H1 (cell line): ENCODE results near the gene ELOVL2.

Source experiments
- CEBPB ChIP-seq: IDR thresholded peaks from 2 replicates; pipeline ENCODE4 v1.6.1; 2012; ENCODE audit warnings: low read depth, low read length
- CTCF ChIP-seq, 3 experiments: IDR thresholded peaks; 1 replicate in 2 of 3; 2 replicates in 1 of 3; pipeline versions ENCODE4 v1.5.1 to v1.6.1; 2011; ENCODE audit warnings: low read length in 3 of 3, mild to moderate bottlenecking in 3 of 3, inconsistent platforms in 2 of 3, low read depth in 1 of 3, moderate library complexity in 1 of 3; ENCODE audit not compliant: insufficient read depth in 1 of 3; ENCODE audit errors: control extremely low read depth in 1 of 3
- EZH2 ChIP-seq: fragments of 200-600 bp; sonication (generic); IDR thresholded peaks from 2 replicates; pipeline ENCODE4 v1.7.1; 2012; ENCODE audit warnings: low read depth, mild to moderate bottlenecking, moderate library complexity, low read length, inconsistent platforms; ENCODE audit not compliant: severe bottlenecking
- FOSL1 ChIP-seq: IDR thresholded peaks from 2 replicates; pipeline ENCODE4 v1.6.1; 2011; ENCODE audit warnings: mild to moderate bottlenecking, low read depth, low read length, moderate library complexity; ENCODE audit not compliant: insufficient read depth
- JUN ChIP-seq: IDR thresholded peaks from 2 replicates; pipeline ENCODE4 v1.6.1; 2011; ENCODE audit warnings: low read depth, mild to moderate bottlenecking, improper control_type of control experiment, low read length
- KDM5A ChIP-seq: fragments of 200-600 bp; IDR thresholded peaks from 2 replicates; pipeline ENCODE4 v1.7.1; 2012; ENCODE audit warnings: mild to moderate bottlenecking, low read length, inconsistent platforms, mixed read lengths
- MAX ChIP-seq: IDR thresholded peaks from 2 replicates; pipeline ENCODE4 v1.6.1; 2012; ENCODE audit warnings: inconsistent platforms
- POLR2A ChIP-seq, 2 experiments: IDR thresholded peaks; 1 replicate in 1 of 2; 2 replicates in 1 of 2; pipeline ENCODE4 v1.6.1; 2011; ENCODE audit warnings: low read depth in 2 of 2, low read length in 2 of 2, mild to moderate bottlenecking in 2 of 2; ENCODE audit errors: control extremely low read depth in 1 of 2
- RBBP5 ChIP-seq: IDR thresholded peaks from 2 replicates; pipeline ENCODE4 v1.7.1; 2012; ENCODE audit warnings: low read depth, mild to moderate bottlenecking, inconsistent platforms, low read length, moderate library complexity, borderline replicate concordance
- RNF2 ChIP-seq: fragments of 200-900, 300-1000 bp; sonication (generic); IDR thresholded peaks from 2 replicates; pipeline ENCODE4 v1.7.1; 2016; ENCODE audit warnings: borderline replicate concordance, low read depth, mild to moderate bottlenecking, antibody characterized with exemption, low read length; ENCODE audit not compliant: poor library complexity, severe bottlenecking; ENCODE audit errors: missing control alignments
- SP4 ChIP-seq: IDR thresholded peaks from 2 replicates; pipeline ENCODE4 v1.6.1; 2012; ENCODE audit warnings: low read length, inconsistent platforms
- SRF ChIP-seq: IDR thresholded peaks from 2 replicates; pipeline ENCODE4 v1.6.1; 2011; ENCODE audit warnings: mild to moderate bottlenecking, low read depth, low read length, moderate library complexity
- YY1 ChIP-seq: IDR thresholded peaks from 2 replicates; pipeline ENCODE4 v1.6.1; 2011; ENCODE audit warnings: low read depth, mild to moderate bottlenecking, low read length
- ZNF274 ChIP-seq: IDR thresholded peaks from 2 replicates; pipeline ENCODE4 v1.7.0; 2012; ENCODE audit warnings: low read length, borderline replicate concordance; ENCODE audit errors: extremely low read depth

GRCh38 chr6:11044712-11045167 is 635 bp upstream of the ELOVL2 start:
- TF ChIP-seq RBBP5 (no peak), MAX (no peak), CTCF (IDR thresholded peaks at IDR 0.05; ENCODE audit: control extremely low read depth in 1 of 3, insufficient read depth in 1 of 3, low read depth in 1 of 3, low read length in 3 of 3) (no peak), YY1 (no peak), JUN (no peak), SRF (no peak), POLR2A (IDR thresholded peaks at IDR 0.05; ENCODE audit: control extremely low read depth in 1 of 2, low read depth in 2 of 2, low read length in 2 of 2) (no peak), CEBPB (no peak), RNF2 (no peak), SP4 (no peak), ZNF274 (no peak), FOSL1 (no peak), KDM5A (no peak), EZH2 (no peak)
